Measurements from ENCODE around the gene CLEC6A. TPM values are rescaled to one million over a fixed set of nuclear protein-coding genes. Genes with fewer than 3 reads are reported as not detected.
"Not testable (repeated sequence)": the region's sequence is repeated elsewhere in the genome, so short reads cannot be mapped to it uniquely, and the experiment has no call there.

The CLEC6A gene
- not detected for total RNA-seq
- polyA plus RNA-seq: not detected
- long read RNA-seq, donor 1: 0 reads
- long read RNA-seq, donor 2: 0 reads

DNA sequence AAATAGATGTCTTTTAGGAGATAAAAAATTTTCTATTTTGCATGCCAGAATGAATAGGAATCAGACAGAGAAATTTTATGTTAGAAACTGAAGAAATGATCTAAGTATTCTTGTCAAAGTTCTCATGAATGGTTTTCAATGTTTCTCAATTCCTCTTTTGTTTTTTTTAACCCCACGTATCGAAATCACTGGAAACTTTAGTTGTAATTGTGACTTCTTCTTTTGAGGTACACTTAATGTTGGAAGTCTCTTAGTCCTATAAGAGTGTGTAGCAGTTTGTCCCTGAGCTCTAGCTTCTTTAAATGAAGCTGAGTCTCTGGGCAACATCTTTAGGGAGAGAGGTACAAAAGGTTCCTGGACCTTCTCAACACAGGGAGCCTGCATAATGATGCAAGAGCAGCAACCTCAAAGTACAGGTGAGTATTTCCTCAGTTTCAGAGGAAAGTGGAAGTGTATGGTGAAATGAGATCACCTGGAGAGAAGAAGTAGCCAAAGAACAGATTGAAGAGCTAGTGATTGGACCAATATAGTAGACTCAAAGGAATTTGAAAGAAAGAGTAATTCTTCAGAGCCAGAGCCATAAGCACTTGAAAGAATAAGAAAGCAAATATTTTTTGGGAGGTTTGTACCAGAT, at the start of gene CLEC6A:
TSS of gene CLEC6A (plus strand) at position 236 of the 634 bp plus-strand sequence. CDS start at position 386, 150 bp downstream.
- H3K27ac ChIP-seq: no peak within 1 kb of the TSS
- TF ChIP-seq, protein P1, sequence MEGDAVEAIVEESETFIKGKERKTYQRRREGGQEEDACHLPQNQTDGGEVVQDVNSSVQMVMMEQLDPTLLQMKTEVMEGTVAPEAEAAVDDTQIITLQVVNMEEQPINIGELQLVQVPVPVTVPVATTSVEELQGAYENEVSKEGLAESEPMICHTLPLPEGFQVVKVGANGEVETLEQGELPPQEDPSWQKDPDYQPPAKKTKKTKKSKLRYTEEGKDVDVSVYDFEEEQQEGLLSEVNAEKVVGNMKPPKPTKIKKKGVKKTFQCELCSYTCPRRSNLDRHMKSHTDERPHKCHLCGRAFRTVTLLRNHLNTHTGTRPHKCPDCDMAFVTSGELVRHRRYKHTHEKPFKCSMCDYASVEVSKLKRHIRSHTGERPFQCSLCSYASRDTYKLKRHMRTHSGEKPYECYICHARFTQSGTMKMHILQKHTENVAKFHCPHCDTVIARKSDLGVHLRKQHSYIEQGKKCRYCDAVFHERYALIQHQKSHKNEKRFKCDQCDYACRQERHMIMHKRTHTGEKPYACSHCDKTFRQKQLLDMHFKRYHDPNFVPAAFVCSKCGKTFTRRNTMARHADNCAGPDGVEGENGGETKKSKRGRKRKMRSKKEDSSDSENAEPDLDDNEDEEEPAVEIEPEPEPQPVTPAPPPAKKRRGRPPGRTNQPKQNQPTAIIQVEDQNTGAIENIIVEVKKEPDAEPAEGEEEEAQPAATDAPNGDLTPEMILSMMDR (IDR thresholded peaks at IDR 0.05): no peak
- peaks cover 0 to 2% (median 0%) of the 10 kb centered on the region in 3 donors for H3K27me3 ChIP-seq (ENCODE audit: insufficient read depth in 3 of 3, low read length in 2 of 3)
- H3K4me1 ChIP-seq: no peaks in the 10 kb centered on the region
- no peak for DNase-seq
- H3K36me3 ChIP-seq (ENCODE audit: insufficient read depth in 1 of 2, low read depth in 1 of 2): no peaks in the 10 kb centered on the region
- 67 to 86% (median 81%) methylated on average over 2 of the region's 2 CpGs for WGBS, 3 donors
- H3K9me3 ChIP-seq: no peaks in the 10 kb centered on the region
- ATAC-seq: no peak
- H3K4me3 ChIP-seq: no peak within 1 kb of the TSS
- intact Hi-C loops (cut with DNase I): no loop called here

DNA sequence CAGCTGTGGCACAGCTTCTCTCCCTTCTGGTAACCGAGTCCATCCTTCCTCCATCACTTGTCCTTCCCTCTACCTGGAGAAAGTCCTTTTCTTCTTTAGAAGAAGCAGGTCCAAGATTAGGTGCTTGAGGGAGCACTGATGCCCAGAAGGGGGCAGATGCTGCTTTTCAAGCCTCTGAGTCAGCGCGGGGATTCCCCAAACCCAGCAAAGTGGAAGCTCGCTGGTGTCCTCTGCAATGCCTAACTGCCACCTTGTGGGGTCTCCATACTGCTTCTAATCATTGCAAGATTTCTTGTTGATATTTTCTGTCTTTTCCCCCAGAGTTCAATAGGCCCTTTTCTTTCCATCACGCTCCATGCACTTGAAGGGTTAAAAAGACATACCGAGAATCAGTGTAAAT, 36.2 kb upstream of the CLEC6A start:
- intact Hi-C loops (cut with DNase I); H3K4me1 ChIP-seq; H3K4me3 ChIP-seq; H3K27ac ChIP-seq; ATAC-seq; DNase-seq; H3K36me3 ChIP-seq (ENCODE audit: insufficient read depth in 1 of 2, low read depth in 1 of 2); H3K27me3 ChIP-seq (ENCODE audit: insufficient read depth in 3 of 3, low read length in 2 of 3); H3K9me3 ChIP-seq: not testable (repeated sequence)
- WGBS, 3 donors: no CpG with 5 or more reads among the region's 6 CpGs

DNA sequence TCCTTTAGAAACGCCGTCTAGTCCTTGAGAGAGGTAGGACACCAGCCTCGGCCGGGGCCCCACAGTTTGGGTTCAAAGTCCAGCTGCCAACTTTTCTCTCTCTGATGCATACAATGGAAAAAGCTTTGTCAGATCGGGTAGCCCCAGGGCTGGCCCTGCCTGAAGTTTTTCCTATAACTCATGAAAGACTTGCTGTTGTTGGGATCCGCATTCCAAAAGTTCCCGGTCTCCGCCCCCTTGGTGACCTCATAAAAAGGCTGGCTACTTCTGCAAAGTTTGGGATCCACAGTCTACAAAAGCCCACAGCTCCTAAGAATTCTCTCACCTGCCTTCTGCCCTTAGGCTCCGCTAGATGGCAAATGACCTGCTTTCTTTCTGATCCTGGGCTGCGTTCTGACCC, 35.3 kb upstream of the CLEC6A start:
- no CpG with 5 or more reads among the region's 10 CpGs for WGBS, 3 donors
- DNase-seq (no peak), ATAC-seq (no peak)
- Histone ChIP-seq H3K36me3 (ENCODE audit: insufficient read depth in 1 of 2, low read depth in 1 of 2) (no peaks in the 10 kb centered on the region), H3K4me1 (no peaks in the 10 kb centered on the region), H3K27ac (no peak overlapping the region), H3K9me3 (no peaks in the 10 kb centered on the region), H3K27me3 (ENCODE audit: insufficient read depth in 3 of 3, low read length in 2 of 3) (no peaks in the 10 kb centered on the region), H3K4me3 (no peak overlapping the region)
- TF ChIP-seq, protein P1 (IDR thresholded peaks at IDR 0.05): no peak
- intact Hi-C loops (cut with DNase I): no loop called here

DNA sequence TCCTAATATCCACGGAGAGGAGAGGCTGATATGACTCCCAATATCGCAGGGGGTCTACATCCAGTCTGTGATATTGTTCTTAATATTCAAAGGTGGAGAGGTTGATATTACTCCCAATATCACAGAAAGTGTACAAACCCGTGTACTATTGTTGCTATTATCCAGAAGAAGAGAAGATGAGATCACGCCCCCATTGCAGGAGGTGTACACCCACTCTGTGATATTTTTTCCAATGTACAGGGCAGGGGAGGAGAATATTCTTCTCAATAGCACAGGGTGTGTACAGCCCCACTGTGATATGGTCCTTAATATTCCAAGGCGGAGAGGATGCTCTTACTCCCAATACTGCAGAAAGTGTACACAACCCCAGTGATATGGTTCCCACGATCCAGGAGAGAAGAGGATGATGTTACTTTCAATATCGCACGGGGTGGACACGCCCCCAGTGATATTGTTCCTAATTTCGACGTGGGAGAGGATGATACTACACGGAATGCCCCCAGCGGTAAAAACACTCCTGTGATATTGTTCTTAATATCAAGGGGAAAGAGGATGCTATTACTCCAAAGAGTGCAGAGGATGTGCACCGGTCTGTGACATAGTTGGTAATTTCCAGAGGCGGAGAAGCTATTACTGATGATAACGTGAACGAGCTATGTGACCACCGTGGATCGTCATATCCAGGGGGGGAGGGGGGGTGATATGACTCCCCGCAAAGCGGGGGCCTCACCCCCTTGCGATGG, 11.1 kb upstream of the CLEC6A start:
- H3K36me3 ChIP-seq (ENCODE audit: insufficient read depth in 1 of 2, low read depth in 1 of 2); H3K4me3 ChIP-seq; DNase-seq; H3K27me3 ChIP-seq (ENCODE audit: insufficient read depth in 3 of 3, low read length in 2 of 3); H3K4me1 ChIP-seq; H3K27ac ChIP-seq; H3K9me3 ChIP-seq; ATAC-seq; intact Hi-C loops (cut with DNase I): not testable (repeated sequence)
- 86 to 89% (median 88%) methylated on average over 22 of the region's 22 CpGs for WGBS, 3 donors

DNA sequence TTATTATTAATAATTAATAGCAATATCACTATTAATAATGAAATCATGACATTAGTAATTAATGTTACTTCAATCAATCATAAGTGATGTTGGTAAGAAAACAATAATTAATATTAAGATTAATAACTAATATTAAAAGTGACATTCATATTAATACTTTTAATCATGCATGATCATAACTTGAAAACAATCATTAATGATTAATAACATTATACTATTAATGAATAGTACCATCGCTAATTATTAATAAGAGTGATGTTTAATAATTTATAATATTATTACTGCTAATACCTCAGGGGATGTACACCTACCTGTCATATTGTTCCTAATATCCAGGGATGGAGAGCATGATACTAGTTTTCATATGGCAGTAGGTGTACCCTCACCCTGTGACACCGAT, 10.0 kb upstream of the CLEC6A start:
- no peaks in the 10 kb centered on the region for H3K9me3 ChIP-seq
- no peak for DNase-seq
- ATAC-seq: no peak
- H3K36me3 ChIP-seq (ENCODE audit: insufficient read depth in 1 of 2, low read depth in 1 of 2): no peaks in the 10 kb centered on the region
- 94 to 96% (median 94%) methylated on average over 2 of the region's 2 CpGs for WGBS, 3 donors
- no peaks in the 10 kb centered on the region for H3K27me3 ChIP-seq (ENCODE audit: insufficient read depth in 3 of 3, low read length in 2 of 3)
- TF ChIP-seq, protein P1 (IDR thresholded peaks at IDR 0.05): no peak
- no peaks in the 10 kb centered on the region for H3K4me1 ChIP-seq
- intact Hi-C loops (cut with DNase I): no loop called here
- H3K27ac ChIP-seq: no peak overlapping the region
- no peak overlapping the region for H3K4me3 ChIP-seq

All from psoas muscle (tissue), 8 donors.